HG02970 (cell line): ENCODE results near the gene SORL1.

Experiments used
- ATAC-seq: cut with Tn5 transposase; IDR thresholded peaks from one replicate; pipeline ENCODE4 v1.9.1; 2021; ENCODE audit warnings: mild to moderate bottlenecking, moderate library complexity, moderate number of reproducible peaks; ENCODE audit not compliant: unreplicated experiment, low FRiP score

The SORL1 gene

GRCh38 chr11:121559606-121560200 lies 107.6 kb downstream of the SORL1 start:
- no peak for ATAC-seq

GRCh38 chr11:121560236-121560635 lies 108.1 kb downstream of the SORL1 start:
- ATAC-seq: no peak

- no peak for ATAC-seq
Measured at GRCh38 chr11:121561240-121561639, 109.1 kb downstream of the SORL1 start.

GRCh38 chr11:121561716-121562115 lies 109.6 kb downstream of the SORL1 start:
- no peak for ATAC-seq

- ATAC-seq: no peak
Measured at GRCh38 chr11:121563003-121563402, 110.9 kb downstream of the SORL1 start.

- ATAC-seq: no peak
Measured at GRCh38 chr11:121563900-121564822, 112.0 kb downstream of the SORL1 start.

GRCh38 chr11:121564948-121565684 lies 113.0 kb downstream of the SORL1 start:
- ATAC-seq: no peak

GRCh38 chr11:121566279-121567168 lies 114.4 kb downstream of the SORL1 start:
- ATAC-seq: no peak

- ATAC-seq: no peak
Measured at GRCh38 chr11:121567995-121568394, 115.9 kb downstream of the SORL1 start.

GRCh38 chr11:121569332-121570299 lies 117.5 kb downstream of the SORL1 start:
- peak; percentile 95 for ATAC-seq

- ATAC-seq: no peak
Measured at GRCh38 chr11:121570453-121570852, 118.3 kb downstream of the SORL1 start.

GRCh38 chr11:121571506-121571905 lies 119.4 kb downstream of the SORL1 start:
- no peak for ATAC-seq

GRCh38 chr11:121572571-121573059 lies 120.5 kb downstream of the SORL1 start:
- ATAC-seq: no peak

- ATAC-seq: no peak
Measured at GRCh38 chr11:121574801-121575200, 122.7 kb downstream of the SORL1 start.

GRCh38 chr11:121575250-121575962 lies 123.3 kb downstream of the SORL1 start:
- no peak for ATAC-seq

- no peak for ATAC-seq
Measured at GRCh38 chr11:121575963-121576290, 123.8 kb downstream of the SORL1 start.

GRCh38 chr11:121576531-121576930 lies 124.4 kb downstream of the SORL1 start:
- ATAC-seq: no peak

GRCh38 chr11:121577106-121577848 lies 125.2 kb downstream of the SORL1 start:
- no peak for ATAC-seq
